GM21381 (cell line): ENCODE data around the gene CAV2.
"Not testable (repeated sequence)": the region's sequence is repeated elsewhere in the genome, so short reads cannot be mapped to it uniquely, and the experiment has no call there.

Source experiments
- ATAC-seq: cut with Tn5 transposase; IDR thresholded peaks from one replicate; pipeline ENCODE4 v1.9.1; 2021; ENCODE audit warnings: mild to moderate bottlenecking, moderate library complexity; ENCODE audit not compliant: unreplicated experiment

CAV2 gene, protein sequence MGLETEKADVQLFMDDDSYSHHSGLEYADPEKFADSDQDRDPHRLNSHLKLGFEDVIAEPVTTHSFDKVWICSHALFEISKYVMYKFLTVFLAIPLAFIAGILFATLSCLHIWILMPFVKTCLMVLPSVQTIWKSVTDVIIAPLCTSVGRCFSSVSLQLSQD

DNA sequence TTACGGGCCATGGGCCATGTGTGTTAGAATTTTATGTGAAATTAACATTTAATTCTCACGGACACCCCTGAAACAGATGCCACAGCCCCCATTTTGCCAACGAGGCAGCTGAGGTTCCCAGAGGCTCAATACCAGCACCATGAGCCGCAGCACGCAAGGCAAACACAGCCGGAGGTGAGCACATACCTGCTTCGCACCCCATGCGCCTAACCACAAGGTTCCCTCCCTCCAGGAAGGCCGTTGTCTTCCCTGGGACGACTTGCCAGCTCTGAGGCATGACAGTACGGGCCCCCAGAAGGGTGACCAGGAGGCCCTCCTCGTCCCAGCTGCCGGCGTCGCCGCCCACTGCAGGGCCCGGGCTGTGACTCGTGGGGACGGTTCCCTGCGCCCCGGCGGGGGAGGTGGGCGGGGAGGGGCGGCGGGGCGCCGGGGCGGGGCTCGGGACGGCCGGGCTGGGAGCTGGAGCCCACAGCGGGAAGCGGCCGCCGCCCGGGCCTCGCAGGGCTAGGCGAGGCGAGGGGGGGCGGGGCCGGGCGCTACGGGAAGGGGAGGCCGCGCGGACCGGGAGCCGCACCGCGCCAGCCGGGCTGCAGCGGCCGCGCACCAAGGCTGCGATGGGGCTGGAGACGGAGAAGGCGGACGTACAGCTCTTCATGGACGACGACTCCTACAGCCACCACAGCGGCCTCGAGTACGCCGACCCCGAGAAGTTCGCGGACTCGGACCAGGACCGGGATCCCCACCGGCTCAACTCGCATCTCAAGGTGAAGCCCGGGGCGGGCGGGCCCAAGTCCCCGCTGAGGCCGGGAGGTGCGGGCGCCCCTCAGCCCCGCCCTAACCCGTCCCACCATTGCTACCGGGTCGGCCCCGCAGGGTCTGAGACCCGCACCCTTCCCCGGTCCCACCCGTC lies at the start of gene CAV2:
Gene CAV2, plus strand, starts transcription at position 571 of the 910 bp plus-strand sequence. Its CDS starts 44 bp downstream, at position 615.
- peak; percentile 39 for ATAC-seq

DNA sequence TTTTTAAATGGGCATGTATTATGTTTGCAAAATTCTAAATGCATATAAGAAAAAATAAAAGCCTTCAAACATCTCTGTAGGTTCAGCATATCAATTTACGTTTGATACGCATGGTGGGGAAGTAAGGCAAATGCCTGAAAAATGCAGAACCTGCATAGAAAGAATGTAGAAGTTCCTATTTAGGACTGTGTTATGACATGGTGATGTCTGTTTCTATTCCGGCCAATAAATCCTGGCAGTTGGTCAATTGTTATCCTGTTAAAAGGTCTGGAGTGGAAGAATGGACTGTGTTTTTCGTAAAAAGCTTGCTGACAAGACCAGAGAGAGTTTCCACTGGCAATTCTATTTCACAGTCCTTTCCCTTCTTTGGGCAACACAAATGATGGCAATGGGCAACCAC lies 49.6 kb upstream of the CAV2 start:
- ATAC-seq: no peak

DNA sequence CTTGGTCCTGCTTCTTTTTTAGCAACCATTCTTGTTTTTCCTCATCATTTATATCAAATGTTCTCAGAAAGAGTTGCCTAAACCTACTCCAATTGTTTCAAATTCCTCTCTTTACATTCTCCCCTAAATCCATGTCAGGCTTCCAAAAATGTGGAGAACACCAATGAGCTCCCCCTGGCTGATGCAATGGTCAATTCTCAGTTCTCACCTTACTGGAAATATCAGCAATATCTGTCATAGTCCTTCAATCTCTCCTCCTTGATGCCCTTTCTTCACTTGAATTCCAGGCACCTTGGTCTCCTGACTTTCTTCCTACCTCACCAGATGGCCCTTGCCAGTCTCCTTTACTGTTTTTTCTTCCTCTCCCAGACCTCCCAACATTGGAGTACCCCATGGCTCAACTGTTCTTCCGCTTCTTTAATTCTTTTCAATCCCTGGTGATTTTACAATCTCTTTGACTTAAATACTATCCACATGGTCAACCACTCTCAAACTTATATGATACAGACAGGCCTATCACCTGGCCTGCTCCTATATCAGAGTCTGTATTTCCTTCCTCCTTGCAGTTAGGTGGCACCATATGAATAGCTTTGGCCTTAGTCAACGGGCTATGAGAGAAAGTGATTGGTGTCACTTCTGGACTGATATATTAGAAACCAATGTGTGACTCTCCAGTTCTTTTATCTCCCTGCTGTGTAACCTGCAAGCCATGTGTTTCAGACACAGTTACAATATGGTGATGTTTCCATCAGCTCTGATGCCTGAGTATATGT lies 47.4 kb upstream of the CAV2 start:
- no peak for ATAC-seq

DNA sequence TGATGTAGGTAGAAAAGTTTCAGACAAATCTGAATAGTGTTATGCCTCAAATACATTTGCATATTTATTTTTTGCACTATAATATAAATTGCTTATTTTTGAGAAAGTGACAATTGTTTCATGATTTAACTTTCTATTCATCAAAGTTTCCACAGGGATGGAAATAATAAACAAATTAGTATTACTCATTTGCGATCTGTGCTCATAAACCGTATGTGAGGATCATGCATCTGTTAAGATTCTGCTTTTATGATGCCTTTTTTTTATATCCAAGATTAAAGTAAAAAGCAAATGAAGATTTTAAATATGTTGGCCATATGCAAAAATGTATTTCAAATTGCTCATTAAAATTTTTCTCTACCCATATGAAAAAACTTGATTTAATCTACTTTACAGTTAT lies 45.2 kb upstream of the CAV2 start:
- no peak for ATAC-seq

DNA sequence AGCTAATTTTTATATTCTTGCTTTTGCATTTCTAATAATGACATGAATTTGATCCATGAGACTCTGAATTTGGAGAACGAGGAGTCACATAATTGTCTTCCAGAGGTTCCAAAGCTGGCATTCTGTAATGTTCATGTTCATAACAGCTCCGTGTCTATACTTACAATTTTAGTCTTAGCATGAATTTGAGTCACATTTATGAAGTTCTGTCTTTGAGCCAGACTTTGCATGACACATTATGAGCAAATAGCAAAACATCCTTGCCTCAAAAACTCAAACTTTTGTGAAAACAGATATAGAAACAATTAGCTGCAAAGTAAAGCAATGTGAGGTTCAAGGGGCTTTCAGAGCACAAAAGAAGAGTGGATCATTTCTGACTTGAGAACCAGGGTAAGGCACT lies 44.5 kb upstream of the CAV2 start:
- no peak for ATAC-seq

DNA sequence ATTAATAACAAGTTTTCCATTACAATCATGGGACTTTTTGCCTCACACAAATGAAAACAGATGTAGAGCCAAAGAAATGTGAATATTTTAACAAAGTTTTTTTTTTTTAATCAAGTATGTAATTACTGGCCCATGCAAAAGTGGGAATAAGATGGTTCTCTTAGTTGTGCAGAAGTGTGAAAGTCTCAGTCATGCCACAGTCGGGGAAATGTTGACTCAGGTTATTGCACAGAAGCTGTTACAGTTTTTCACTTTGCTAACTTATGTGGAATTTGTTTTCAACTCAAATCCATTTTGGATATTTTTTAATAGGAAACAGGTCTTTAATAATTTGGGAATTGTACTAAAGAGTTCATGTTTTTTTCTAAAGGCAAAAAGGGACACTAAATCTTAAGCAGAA lies 44.0 kb upstream of the CAV2 start:
- ATAC-seq: no peak

DNA sequence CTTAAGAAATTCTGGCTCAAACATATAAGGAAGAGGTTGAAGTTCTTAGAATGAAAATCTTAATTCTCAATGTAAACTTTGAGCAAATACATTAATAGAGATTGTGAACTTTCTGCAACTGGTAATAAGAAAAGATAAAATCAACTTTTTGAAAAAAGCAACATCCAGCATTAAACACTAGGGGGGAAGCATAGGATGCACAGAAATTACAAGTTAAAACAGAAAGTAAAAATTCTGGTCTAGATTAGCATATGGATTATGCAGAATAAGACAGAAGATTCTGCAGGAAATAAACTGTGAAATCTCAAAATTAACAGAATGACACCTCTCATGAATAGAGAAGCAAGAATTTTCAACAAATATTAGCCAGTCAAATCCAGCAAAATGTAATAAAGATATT lies 38.0 kb upstream of the CAV2 start:
- ATAC-seq: no peak

DNA sequence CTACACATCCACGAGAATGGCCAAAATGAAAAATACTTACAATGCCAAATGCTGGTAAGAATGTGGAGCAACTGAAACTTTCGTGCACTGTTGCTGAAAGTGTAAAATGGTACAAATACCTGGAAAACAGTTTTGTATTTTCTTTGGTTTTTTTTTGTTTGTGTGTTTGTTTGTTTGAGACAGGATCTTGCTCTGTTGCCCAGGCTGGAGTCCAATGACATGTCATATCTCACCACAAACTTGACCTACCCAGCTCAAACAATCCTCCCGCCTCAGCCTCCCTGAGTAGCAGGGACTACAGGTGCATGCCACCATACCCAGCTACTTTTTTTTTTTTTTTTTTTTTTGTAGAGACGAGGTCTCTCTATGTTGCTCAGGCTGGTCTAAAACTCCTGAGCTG lies 35.6 kb upstream of the CAV2 start:
- no peak for ATAC-seq

DNA sequence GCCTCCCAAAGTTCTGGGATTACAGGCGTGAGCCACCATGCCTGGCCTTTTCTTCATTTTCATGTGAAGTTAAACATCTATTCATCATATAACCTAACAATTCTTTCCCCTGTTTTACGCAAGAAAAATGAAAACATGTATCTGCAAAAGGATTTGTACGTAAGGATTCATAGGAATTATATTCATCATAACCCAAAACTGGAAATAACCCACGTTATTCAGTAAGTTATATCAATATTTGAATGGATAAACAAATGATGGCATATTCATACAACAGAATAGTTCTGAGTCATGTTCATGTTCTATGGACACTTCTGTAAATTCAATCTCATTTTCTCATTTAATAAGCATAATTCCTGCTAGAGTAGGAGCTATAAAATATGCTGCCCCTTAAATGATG lies 35.2 kb upstream of the CAV2 start:
- ATAC-seq: no peak

DNA sequence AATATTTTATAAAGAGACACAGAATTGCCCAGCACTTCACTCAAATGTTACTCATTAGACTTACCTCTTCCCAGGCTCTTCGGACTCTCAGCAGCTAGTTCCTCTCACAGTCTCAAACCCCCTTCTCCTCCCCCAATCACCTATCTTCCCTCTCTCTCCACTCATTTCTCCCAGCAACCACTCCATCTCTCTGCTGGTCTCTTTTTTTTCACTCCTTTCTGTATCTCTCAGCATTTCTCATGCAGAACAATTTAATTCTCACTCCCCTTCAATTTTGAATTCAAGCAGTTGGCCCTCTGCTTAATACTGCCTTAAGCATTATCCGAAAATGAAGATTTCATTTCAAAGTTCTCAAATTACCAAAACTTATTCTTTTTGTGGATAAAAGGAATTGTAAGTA lies 34.4 kb upstream of the CAV2 start:
- ATAC-seq: no peak

DNA sequence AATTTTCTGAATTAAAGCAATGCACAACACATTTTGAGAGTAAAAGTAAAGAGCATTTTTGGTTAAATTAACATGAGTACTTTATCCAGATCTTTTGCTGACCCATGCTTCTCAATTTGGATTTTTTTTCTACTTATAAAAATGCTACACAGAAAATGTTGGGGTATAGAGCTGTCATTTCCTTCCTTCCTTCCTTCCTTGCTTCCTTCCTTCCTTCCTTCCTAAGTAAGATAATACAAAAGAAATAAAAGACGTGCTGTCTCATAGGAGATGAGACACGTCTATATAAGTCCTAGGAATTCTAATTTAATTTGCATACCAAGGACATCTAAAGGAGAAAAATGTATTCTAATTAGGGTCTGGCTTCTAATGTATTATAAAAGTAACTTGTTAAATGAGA lies 31.0 kb upstream of the CAV2 start:
- no peak for ATAC-seq

DNA sequence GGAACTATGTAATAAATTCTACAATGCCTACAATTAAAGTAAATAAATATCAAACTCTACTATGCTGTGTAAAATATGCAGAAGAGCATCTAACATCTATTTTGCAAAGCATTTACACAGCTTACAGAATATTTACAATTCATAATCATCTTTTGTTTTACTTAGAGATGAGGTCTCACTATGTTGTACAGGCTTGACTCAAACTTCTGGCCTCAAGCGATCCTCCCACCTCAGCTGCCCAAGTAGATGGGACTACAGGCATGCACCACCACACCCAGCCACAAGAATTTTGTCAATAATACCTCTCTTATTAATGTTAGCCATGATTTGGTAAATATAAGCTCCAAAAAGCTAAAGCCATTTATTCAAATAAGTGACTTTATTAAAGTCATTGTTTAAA lies 21.9 kb upstream of the CAV2 start:
- no peak for ATAC-seq

DNA sequence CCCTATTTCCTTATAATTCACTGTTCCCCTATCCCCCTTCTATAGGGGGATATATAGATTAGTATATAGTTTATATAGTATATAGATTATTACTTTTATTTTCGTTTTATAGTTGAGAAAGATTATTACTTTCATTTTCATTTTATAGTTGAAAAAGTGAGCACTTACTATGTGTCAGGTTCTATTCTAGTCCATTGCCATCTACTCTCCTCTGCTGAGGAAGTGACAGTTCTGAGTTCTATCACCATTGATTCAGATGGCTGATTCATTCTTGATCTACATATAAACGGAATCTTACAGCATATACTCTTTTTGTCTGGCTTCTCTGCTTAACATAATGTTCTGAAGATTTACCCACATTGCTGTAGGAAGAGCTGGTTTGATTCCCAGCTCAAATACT lies 20.7 kb upstream of the CAV2 start:
- ATAC-seq: no peak

DNA sequence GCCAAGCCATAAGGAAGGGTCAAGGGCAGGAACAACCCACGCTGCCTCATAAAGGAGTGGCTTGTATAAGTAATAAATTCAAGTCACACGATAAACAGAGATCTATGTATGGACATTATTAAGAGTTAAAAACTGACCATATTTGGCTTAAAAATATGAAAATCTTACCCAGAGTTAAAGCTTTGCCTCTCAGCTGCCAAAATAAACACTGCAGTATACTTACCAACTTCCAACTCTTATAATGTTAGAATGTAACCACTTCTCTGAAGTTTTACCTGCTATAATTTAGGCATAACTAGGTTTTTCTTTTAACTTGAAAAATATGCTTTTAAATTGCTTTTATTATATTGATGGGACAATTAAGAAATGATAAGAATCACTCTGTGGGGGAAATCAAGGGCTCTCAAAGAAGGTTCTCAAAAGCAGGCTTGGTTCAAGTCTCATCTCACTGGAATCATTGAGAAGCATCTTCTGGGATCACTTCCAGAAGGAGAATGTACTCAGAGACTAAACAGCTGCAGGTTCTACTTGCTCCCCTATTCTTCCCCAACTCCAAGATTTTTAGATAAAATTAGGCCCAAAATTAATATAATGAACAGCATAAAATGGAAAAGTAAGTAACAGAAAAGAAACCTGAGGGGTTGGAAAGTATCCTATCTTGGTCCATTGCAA lies 16.1 kb upstream of the CAV2 start:
- no peak for ATAC-seq

DNA sequence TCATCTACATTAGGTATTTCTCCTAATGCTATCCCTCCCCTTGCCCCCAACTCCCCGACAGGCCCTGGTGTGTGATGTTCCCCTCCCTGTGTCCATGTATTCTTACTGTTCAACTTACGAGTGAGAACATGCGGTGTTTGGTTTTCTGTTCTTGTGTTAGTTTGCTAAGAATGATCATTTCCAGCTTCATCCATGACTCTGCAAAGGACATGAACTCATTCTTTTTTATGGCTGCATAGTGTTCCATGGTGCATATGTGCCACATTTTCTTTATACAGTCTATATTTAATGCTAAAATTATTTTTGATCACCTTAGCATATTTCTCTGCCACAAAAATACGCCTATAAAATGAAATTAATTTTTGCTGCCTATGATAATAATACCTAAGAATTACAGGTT lies 15.1 kb upstream of the CAV2 start:
- ATAC-seq: not testable (repeated sequence)

DNA sequence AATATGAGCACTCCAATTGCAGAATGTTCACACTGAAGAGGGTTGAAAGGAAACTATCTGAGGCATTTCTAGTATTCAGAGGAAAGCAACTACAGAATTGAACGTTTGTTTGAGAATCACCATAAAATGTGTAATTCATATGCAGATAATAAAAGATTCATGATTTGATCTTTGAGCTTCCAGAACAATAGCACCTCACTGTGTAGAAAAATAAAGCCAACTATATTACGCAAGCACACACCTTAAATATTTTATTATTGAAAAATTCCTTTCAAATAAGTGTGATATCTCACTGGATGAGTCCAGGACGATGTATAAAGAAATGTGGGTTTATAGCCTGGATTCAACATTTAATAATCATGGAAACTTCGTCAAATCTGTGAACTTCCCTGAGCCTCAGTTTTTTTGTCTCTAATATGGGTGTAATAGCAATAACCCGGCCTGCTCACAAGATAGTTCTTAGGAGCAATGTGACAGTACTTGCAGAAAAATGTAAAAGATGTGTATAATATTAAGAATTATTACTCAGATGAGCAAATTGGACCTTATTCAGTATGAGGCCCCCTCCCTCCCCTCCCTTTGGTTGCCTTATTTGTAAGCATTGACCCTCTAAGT lies 11.5 kb upstream of the CAV2 start:
- ATAC-seq: no peak

DNA sequence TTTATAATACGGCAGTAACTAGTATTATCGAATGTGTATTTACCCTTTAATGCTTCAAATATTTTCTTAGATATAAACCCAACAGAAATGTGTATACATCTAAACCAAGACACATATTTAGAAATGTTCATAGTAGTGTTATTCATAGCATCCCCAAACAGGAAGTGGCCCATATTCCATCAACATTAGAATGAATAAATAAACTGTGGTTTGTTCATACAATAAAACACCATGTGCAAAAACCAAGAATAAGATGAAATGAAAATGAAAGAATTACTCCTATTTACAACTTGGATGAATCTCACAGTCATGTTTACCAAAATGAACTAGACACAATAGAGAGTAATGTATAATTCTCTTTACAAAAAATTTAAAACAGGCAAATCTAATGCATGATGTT lies 9.2 kb upstream of the CAV2 start:
- ATAC-seq: no peak

DNA sequence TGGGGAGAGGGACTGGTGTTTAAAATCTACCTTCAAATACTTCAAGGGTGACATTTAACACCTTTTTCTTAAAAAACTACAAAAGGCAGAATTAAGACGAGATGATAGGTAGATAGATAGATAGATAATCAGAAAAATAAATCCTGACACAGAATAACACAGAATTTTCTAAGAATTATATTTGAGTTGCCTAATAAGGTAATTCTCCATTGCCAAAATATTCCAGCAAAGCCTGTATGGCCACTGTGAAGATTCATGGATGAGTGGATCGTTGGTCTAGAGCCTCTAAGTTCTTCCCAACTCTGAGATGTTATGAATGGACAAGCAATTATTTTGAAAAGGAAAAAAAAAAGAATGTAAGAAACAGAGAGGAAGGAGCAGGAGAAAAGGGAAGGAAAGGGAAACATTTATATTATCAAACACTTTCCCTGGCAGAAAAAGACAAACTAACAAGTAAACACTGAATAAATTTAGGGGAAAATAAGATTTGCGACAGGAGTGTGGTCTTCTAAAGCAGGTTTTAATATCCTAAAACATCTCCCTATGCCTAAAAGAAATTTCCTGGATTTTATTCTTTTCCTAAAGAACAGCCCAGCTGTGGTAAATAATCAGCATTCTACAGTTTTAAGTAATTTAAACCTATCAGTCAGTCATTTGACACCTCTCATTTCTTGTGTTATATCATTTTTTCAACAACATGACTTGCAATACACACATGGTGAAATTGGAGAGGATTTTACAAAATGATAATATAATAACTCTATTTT lies 7.5 kb upstream of the CAV2 start:
- no peak for ATAC-seq

DNA sequence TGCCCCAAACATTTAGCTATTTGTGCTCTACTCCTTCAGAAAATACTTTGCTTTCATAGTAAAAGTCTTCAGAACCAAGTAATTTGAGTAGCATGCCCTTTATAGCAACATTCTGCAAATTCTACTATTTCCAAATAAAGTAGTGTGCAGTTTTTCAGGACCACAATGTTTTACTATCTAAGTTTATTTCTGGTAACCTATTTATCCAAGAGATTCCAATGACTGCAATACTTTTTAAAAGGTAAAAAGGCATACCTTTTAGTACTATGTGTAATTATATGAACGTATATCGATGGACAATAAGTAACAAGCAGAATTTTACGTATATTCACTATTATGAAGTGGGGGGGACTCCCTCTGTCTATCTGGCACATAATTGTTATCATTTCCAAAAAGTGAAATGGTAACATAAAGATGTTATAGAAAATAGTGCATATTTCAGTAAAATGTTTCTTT lies 6.9 kb upstream of the CAV2 start:
- ATAC-seq: no peak

DNA sequence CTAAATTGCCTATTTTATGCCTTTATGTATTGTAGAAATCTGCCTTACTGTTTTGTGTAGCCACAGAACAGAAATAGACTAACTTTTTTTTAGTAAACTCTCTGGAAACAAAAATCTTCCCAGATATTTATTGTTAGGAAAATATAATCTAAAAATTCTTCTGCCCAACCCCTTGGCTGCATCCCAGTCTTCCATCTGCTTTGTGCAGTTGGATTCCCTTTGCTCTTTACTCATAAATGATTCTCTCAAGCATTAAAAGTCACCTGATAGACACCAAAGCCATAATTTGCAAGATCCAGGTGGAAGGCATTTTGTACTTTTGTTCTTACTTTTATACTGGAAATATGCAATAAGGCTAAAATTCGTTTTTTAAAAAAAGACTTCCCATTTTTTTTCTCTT lies 6.1 kb upstream of the CAV2 start:
- no peak for ATAC-seq
